NCI-H1105 (cell line): Measurements from ENCODE around the gene SYNC.
"Not testable (repeated sequence)": the region's sequence is repeated elsewhere in the genome, so short reads cannot be mapped to it uniquely, and the experiment has no call there.

Experiments
- DNase-seq: peaks from one replicate; lab custom pipeline; 2025; lab: John Stamatoyannopoulos, UW

SYNC gene

DNA sequence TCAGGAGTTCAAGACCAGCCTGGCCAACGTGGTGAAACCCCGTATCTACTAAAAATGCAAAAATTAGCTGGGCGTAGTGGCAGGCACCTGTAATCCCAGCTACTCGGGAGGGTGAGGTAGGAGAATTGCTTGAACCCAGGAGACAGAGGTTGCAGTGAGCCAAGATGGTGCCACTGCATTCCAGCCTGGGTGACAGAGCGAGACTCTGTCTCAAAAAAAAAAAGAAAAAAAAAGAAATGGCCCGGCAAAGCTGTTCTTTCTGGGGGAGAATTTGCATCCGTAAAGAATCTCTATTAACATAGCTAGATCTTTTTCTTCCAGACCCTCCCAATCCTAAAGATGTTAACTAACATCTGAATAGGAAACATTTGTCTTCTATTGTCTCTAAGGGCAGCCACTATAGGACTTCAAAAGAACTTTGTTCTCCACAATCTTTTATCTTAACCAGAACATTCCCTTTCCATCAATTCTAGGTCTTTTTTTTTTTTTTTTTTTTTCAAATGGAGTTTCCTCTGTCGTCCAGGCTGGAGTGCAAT is 60.2 kb downstream of the SYNC start:
- not testable (repeated sequence) for DNase-seq

GRCh38 chr1:32639489-32640075 is 63.0 kb downstream of the SYNC start:
- DNase-seq = no peak

GRCh38 chr1:32636914-32637645 is 65.5 kb downstream of the SYNC start:
- DNase-seq = no peak

DNA sequence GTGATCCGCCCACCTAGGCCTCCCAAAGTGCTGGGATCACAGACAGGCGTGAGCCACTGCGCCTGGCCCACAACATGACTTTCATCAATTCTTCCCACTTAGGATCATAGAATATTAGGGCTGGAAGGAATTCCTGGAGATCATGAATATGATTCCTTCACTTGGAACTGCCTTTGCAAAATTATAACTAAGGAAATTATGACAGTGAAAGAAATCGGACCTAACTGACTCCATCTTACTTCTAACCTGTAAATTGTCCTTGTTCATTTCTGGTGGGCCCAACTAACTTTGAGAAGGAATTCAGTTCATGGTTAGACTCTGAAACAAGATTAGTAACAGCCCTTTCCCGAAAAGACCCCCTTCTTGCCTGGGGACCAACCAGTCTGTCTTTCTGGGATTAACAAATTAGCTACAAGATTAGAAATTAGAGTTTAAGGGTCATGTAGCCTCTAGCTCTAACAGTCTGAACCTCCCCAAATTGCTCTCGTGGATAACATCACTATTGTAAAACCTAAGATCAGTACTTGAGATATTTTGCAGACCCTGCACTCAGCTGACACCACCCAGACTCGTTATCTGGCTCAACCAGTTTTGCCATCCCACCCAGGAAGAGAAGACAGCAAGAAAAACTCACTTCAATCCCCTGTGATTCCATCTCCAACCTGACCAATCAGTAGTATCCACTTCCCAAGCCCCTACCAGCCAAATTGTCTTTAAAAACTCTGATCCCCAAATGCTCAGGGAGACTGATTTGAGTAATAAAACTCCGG is 66.9 kb downstream of the SYNC start:
- no peak for DNase-seq

DNA sequence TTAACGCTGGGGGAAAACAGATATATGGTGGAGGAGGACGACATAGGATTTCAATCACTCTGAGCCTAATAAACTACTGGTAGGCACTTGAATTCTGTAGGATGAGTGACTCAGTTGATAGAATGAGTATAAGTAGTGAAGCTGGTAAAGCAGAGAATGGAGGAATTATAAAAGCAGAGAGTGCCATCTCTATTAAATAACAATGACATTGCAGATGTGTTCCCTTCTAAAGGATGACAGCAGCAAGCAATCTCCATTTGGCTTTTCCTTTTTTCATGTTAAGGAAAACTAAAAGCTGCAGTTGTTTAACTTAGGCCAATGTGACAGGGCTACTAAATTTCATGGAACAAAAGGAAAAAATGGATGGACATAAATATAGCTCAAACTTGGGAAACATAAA is 69.7 kb downstream of the SYNC start:
- DNase-seq = no peak

DNA sequence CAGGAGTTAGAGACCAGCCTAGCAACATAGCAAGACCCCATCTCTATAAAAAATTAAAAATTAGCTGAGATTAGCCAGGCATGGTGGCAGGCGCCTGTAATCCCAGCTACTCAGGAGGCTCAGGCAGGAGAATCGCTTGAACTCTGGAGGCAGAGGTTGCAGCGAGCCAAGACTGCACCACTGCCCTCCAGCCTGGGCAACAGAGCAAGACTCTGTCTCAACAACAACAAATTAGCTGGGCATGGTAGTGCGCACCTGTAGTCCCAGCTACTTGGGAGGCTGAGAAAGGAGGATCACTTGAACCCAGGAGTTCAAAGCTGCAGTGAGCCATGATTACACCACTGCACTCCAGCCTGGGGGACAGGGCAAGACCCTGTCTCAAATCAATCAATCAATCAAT is 72.4 kb downstream of the SYNC start:
- DNase-seq = not testable (repeated sequence)
